Ishikawa (cell line): ENCODE results near the gene HMGN2.

Source experiments
- CREB1 ChIP-seq: IDR thresholded peaks from 2 replicates; pipeline ENCODE4 v1.6.1; 2012; ENCODE audit warnings: low read depth
- EP300 ChIP-seq: IDR thresholded peaks from 2 replicates; pipeline ENCODE4 v1.6.1; 2012; ENCODE audit warnings: borderline replicate concordance
- MAX ChIP-seq: IDR thresholded peaks from 2 replicates; pipeline ENCODE4 v1.6.1; 2012
- TAF1 ChIP-seq: IDR thresholded peaks from 2 replicates; pipeline ENCODE4 v1.6.1; 2012; ENCODE audit warnings: low read depth, mild to moderate bottlenecking
- TEAD4 ChIP-seq: IDR thresholded peaks from 2 replicates; pipeline ENCODE4 v1.6.1; 2012
- YY1 ChIP-seq: IDR thresholded peaks from 2 replicates; pipeline ENCODE4 v1.6.1; 2012; ENCODE audit warnings: low read depth

DNA sequence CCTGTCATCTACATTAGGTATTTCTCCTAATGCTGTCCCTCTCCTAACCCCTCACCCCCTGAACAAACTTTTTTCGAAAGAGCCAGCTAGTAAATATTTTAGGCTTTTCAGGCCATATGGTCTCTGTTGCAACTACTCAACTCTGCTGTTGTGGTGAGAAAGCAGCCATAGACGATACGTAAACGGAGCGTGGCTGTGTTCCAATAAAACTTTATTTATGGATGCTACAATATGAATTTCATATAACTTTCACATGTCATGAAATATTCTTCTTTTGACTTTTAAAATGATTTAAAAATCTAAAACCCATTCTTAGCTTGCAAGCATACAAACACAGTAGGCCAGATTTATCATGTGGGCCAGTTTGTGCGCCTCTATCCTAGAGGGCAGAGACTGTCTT lies 46.1 kb downstream of the HMGN2 start:
- TF ChIP-seq MAX (no peak), TAF1 (no peak), TEAD4 (no peak), EP300 (no peak), CREB1 (no peak), YY1 (no peak)
